ENCODE data around the gene SLC22A13. TPM values are rescaled to one million over a fixed set of nuclear protein-coding genes. Genes with fewer than 3 reads are reported as not detected.

SLC22A13 gene
- total and polyA plus RNA-seq, 2 donors (not counting 3 experiments of a cell fraction or from before 2014, with no cell fraction given): 0.11 to 0.53 TPM

GRCh38 chr3:38274864-38275649 is 9.4 kb downstream of the SLC22A13 start:
- FAIRE-seq (no peak), DNase-seq (ENCODE audit: low read depth, low spot score) (no peak)
- Histone ChIP-seq H3K79me2 (ENCODE audit: control insufficient read depth, insufficient read depth, low read length) (no peaks in the 10 kb centered on the region), H3K9me3 (replicated peaks; ENCODE audit: control insufficient read depth, insufficient read depth, low read length) (no peaks in the 10 kb centered on the region), H3K36me3 (ENCODE audit: control insufficient read depth in 2 of 2, extremely low read depth in 1 of 2, insufficient read depth in 2 of 2, low read length in 2 of 2) (no peaks in the 10 kb centered on the region), H3K27ac (ENCODE audit: insufficient read depth, low read depth, low read length) (no peak overlapping the region), H4K20me1 (replicated peaks; ENCODE audit: control insufficient read depth, extremely low read depth, insufficient read depth, low read length) (no peaks in the 10 kb centered on the region), H3K27me3 (ENCODE audit: control insufficient read depth in 2 of 2, insufficient read depth in 2 of 2, low read length in 2 of 2) (no peaks in the 10 kb centered on the region), H2AFZ (ENCODE audit: low read depth, low read length) (no peak overlapping the region), H3K4me1 (ENCODE audit: control insufficient read depth, extremely low read depth, insufficient read depth, low read length) (no peaks in the 10 kb centered on the region), H3K9ac (replicated peaks; ENCODE audit: extremely low read depth, insufficient read depth, low read length) (no peak overlapping the region), H3K4me3 (replicated peaks in 1 of 3; ENCODE audit: insufficient read depth in 1 of 3, low read depth in 1 of 3, low read length in 3 of 3) (no peak overlapping the region), H3K9me1 (replicated peaks; ENCODE audit: control insufficient read depth, extremely low read depth, insufficient read depth, low read length) (no peaks in the 10 kb centered on the region), H3K4me2 (ENCODE audit: insufficient read depth, low read length) (no peak overlapping the region)
- intact Hi-C loops (cut with micrococcal nuclease) (no loop called here), dilution Hi-C loops (cut with MboI; ENCODE audit: extremely low pct_ligation_motif_present, low sequenced_read_pairs) (no loop called here)
- no TSS peak for BruUV-seq (replicated peaks)
- CTCF ChIA-PET: interaction anchor here (1.2 kb wide), 1 partner anchor 9 kb away, joined by 3 read pairs; the partner anchor contains the start of gene SLC22A13
- POLR2A ChIA-PET: no interaction called here
- TF ChIP-seq GATA2 (IDR thresholded peaks at IDR 0.05; ENCODE audit: insufficient read depth, insufficient read length, low read depth, low read length) (no peak), MYC (IDR thresholded peaks at IDR 0.05; ENCODE audit: low read depth, low read length) (no peak), EZH2 (IDR thresholded peaks at IDR 0.05; ENCODE audit: borderline replicate concordance, low read depth, low read length, severe bottlenecking) (no peak), POLR2A (IDR thresholded peaks at IDR 0.05; ENCODE audit: low read depth, low read length) (no peak), POLR2AphosphoS5 (IDR thresholded peaks at IDR 0.05; ENCODE audit: insufficient read depth, low read depth, low read length) (no peak), FOS (IDR thresholded peaks at IDR 0.05; ENCODE audit: borderline replicate concordance, insufficient read depth, low read length) (no peak), JUN (IDR thresholded peaks at IDR 0.05; ENCODE audit: borderline replicate concordance, insufficient read depth, insufficient read length, low read depth) (no peak)
- TF ChIP-seq, protein P1, sequence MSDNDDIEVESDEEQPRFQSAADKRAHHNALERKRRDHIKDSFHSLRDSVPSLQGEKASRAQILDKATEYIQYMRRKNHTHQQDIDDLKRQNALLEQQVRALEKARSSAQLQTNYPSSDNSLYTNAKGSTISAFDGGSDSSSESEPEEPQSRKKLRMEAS (IDR thresholded peaks at IDR 0.05; ENCODE audit: insufficient read depth, insufficient read length): no peak
- TF ChIP-seq, protein P2, sequence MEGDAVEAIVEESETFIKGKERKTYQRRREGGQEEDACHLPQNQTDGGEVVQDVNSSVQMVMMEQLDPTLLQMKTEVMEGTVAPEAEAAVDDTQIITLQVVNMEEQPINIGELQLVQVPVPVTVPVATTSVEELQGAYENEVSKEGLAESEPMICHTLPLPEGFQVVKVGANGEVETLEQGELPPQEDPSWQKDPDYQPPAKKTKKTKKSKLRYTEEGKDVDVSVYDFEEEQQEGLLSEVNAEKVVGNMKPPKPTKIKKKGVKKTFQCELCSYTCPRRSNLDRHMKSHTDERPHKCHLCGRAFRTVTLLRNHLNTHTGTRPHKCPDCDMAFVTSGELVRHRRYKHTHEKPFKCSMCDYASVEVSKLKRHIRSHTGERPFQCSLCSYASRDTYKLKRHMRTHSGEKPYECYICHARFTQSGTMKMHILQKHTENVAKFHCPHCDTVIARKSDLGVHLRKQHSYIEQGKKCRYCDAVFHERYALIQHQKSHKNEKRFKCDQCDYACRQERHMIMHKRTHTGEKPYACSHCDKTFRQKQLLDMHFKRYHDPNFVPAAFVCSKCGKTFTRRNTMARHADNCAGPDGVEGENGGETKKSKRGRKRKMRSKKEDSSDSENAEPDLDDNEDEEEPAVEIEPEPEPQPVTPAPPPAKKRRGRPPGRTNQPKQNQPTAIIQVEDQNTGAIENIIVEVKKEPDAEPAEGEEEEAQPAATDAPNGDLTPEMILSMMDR (IDR thresholded peaks at IDR 0.05; ENCODE audit: extremely low read depth in 1 of 2, insufficient read depth in 1 of 2, low read depth in 1 of 2, low read length in 2 of 2): no peak

All from endothelial cell of umbilical vein (primary cell).